ENCODE measurements around the gene ZNF586. TPM values are rescaled to one million over a fixed set of nuclear protein-coding genes. Genes with fewer than 3 reads are reported as not detected.
A peak's percentile ranks its signal among the peaks of the same experiment; 100 is the strongest.
"Not testable (repeated sequence)": the region's sequence is repeated elsewhere in the genome, so short reads cannot be mapped to it uniquely, and the experiment has no call there.

Gene ZNF586
- total and polyA plus RNA-seq, 2 donors from 2014 or later: 6.3 to 18.7 TPM

DNA sequence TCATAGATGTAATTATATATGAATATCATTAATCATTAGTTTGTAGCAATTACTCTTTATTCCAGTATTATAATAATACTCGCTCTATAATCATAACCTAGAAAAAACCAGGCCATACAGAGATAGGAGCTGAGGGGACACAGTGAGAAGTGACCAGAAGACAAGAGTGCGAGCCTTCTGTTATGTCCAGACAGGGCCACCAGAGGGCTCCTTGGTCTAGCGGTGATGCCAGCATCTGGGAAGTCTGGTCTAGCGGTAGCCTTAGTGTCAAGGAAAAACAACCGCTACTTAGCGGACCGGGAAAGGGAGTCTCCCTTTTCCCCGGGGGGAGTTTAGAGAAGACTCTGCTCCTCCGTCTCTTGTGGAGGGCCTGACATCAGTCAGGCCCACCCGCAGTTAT lies 31.2 kb upstream of the ZNF586 start:
- H3K9me3 ChIP-seq (ENCODE audit: control insufficient read depth in 2 of 3, insufficient read depth in 1 of 3, low read length in 3 of 3); intact Hi-C loops (cut with DNase I): not testable (repeated sequence)
- peak in 3 of 5 donors; percentile 47 to 66 (median 59) for DNase-seq

DNA sequence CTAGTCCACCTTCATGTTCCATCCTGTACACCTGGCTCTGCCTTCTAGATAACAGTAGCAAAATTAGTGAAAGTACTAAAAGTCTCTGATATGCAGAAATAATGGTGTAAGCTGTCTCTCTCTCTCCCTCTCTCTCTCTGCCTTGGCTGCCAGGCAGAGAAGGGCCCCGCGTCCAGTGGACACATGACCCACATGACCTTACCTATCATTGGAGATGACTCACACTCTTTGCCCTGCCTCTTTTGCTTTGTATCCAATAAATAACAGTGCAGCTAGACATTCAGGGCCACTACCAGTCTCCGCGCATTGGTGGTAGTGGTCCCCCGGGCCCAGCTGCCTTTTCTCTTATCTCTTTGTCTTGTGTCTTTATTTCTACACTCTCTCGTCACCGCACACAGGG lies 30.7 kb upstream of the ZNF586 start:
- H3K36me3 ChIP-seq (ENCODE audit: control insufficient read depth in 2 of 3, insufficient read depth in 3 of 3, low read length in 3 of 3); H3K27ac ChIP-seq (ENCODE audit: low read depth in 2 of 2, low read length in 2 of 2); H3K9ac ChIP-seq (ENCODE audit: low read length in 3 of 3); H3K4me3 ChIP-seq (ENCODE audit: low read length in 3 of 3); H3K9me3 ChIP-seq (ENCODE audit: control insufficient read depth in 2 of 3, insufficient read depth in 1 of 3, low read length in 3 of 3); H3K27me3 ChIP-seq (ENCODE audit: control insufficient read depth, insufficient read depth, low read length); H3K4me1 ChIP-seq (ENCODE audit: control insufficient read depth in 2 of 3, insufficient read depth in 2 of 3, low read depth in 1 of 3, low read length in 3 of 3); FAIRE-seq; DNase-seq; intact Hi-C loops (cut with DNase I): not testable (repeated sequence)

More for the DNA sequence above, 31.2 kb upstream of the ZNF586 start:
- TF ChIP-seq, protein P1, sequence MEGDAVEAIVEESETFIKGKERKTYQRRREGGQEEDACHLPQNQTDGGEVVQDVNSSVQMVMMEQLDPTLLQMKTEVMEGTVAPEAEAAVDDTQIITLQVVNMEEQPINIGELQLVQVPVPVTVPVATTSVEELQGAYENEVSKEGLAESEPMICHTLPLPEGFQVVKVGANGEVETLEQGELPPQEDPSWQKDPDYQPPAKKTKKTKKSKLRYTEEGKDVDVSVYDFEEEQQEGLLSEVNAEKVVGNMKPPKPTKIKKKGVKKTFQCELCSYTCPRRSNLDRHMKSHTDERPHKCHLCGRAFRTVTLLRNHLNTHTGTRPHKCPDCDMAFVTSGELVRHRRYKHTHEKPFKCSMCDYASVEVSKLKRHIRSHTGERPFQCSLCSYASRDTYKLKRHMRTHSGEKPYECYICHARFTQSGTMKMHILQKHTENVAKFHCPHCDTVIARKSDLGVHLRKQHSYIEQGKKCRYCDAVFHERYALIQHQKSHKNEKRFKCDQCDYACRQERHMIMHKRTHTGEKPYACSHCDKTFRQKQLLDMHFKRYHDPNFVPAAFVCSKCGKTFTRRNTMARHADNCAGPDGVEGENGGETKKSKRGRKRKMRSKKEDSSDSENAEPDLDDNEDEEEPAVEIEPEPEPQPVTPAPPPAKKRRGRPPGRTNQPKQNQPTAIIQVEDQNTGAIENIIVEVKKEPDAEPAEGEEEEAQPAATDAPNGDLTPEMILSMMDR (IDR thresholded peaks at IDR 0.05; ENCODE audit: borderline replicate concordance, extremely low read depth, insufficient read depth): peak; percentile 51
- not testable (repeated sequence) for H3K36me3 ChIP-seq (ENCODE audit: control insufficient read depth in 2 of 3, insufficient read depth in 3 of 3, low read length in 3 of 3); H3K27me3 ChIP-seq (ENCODE audit: control insufficient read depth, insufficient read depth, low read length); H3K4me3 ChIP-seq (ENCODE audit: low read length in 3 of 3); H3K9ac ChIP-seq (ENCODE audit: low read length in 3 of 3); H3K4me1 ChIP-seq (ENCODE audit: control insufficient read depth in 2 of 3, insufficient read depth in 2 of 3, low read depth in 1 of 3, low read length in 3 of 3); H3K27ac ChIP-seq (ENCODE audit: low read depth in 2 of 2, low read length in 2 of 2)
- peak; percentile 35 for FAIRE-seq

DNA sequence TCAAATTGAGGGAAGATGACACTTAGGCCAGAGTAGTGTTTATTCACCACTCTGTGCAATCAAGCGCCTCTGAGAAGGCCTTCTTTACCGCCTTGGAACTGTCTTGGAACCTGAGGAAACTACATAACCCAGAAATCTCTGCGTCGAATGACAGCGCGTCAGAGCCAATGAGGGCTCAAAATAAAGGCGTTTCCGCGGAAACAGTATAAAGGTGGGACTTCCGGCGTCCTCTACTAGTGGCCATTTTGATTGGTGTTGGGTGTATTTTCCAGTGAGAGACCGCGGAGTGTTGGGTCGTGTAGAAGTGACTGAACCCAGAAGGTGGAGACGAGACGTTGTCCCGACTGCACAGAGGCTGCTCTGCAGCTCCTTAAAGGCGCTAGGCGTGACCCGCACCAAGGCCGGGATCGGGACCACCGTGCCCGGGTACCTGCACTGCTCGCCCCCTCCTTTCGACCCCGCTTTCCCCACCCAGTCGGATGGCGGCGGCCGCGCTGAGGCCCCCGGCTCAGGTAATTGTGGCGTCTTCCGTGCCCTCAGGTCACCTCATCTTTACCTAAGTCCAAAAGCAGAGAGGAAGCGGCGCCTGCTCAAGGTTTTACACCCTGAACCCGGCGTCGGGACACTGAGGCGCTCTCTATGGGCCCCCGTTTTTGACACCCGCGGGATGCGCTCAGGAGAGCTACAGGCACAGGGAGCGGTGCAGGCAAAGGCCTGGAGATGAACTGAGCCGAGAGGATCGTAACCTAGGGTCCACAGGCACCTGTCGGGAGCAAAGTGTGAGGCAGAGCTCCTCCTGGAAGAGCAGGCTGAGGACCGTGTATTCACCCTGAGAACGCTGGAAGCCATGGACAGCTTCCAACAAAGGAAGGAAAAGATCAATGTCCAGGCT lies 22.6 kb upstream of the ZNF586 start, which contains the start of gene ZNF776:
TSS of gene ZNF776 (plus strand) at position 236 of the 892 bp plus-strand sequence. CDS start at position 480, 244 bp downstream.
- Histone ChIP-seq H3K27me3 (ENCODE audit: control insufficient read depth, insufficient read depth, low read length) (no peaks in the 10 kb centered on the region), H3K27ac (ENCODE audit: low read depth in 2 of 2, low read length in 2 of 2) (peak within 1 kb of the TSS; percentile 51 to 68), H3K4me1 (ENCODE audit: control insufficient read depth in 2 of 3, insufficient read depth in 2 of 3, low read depth in 1 of 3, low read length in 3 of 3) (peaks cover 0 to 10% (median 0%) of the 10 kb centered on the region in 3 donors), H3K9ac (ENCODE audit: low read length in 3 of 3) (peak within 1 kb of the TSS; percentile 77 to 90 (median 89)), H3K4me3 (ENCODE audit: low read length in 3 of 3) (peak within 1 kb of the TSS; percentile 90 to 97 (median 94)), H3K36me3 (ENCODE audit: control insufficient read depth in 2 of 3, insufficient read depth in 3 of 3, low read length in 3 of 3) (peaks cover 15 to 24% (median 16%) of the 10 kb centered on the region in 3 donors), H3K9me3 (ENCODE audit: control insufficient read depth in 2 of 3, insufficient read depth in 1 of 3, low read length in 3 of 3) (peaks cover 0 to 17% (median 15%) of the 10 kb centered on the region in 3 donors)
- TF ChIP-seq, protein P1 (IDR thresholded peaks at IDR 0.05; ENCODE audit: borderline replicate concordance, extremely low read depth, insufficient read depth): no peak
- intact Hi-C loops (cut with DNase I): no loop called here
- DNase-seq (peak; percentile 81 to 98 (median 90)), FAIRE-seq (peak; percentile 93)

DNA sequence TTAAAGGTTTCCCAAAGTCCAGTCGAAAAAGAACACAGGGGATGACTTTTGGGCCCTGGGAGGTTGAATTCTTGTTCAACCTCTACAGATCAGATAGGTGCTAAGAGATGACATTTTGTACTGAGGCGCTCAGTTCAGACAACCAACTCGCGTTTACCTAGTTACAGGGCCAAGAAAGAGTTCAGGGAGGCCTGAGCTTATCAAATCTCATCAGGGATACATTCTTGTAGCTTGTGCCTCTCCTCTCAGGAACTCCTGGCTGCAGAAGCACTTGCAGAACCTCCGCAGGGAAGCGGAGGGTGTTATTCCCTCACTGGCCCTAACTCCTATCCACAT lies 22.0 kb upstream of the ZNF586 start:
- FAIRE-seq (no peak), DNase-seq (no peak)
- Histone ChIP-seq H3K9ac (ENCODE audit: low read length in 3 of 3) (peak overlapping the region; percentile 77 to 90 (median 89)), H3K27ac (ENCODE audit: low read depth in 2 of 2, low read length in 2 of 2) (no peak overlapping the region), H3K9me3 (ENCODE audit: control insufficient read depth in 2 of 3, insufficient read depth in 1 of 3, low read length in 3 of 3) (peaks cover 0 to 21% (median 15%) of the 10 kb centered on the region in 3 donors), H3K27me3 (ENCODE audit: control insufficient read depth, insufficient read depth, low read length) (no peaks in the 10 kb centered on the region), H3K4me3 (ENCODE audit: low read length in 3 of 3) (peak overlapping the region; percentile 90 to 97 (median 94)), H3K36me3 (ENCODE audit: control insufficient read depth in 2 of 3, insufficient read depth in 3 of 3, low read length in 3 of 3) (peaks cover 19 to 29% (median 20%) of the 10 kb centered on the region in 3 donors), H3K4me1 (ENCODE audit: control insufficient read depth in 2 of 3, insufficient read depth in 2 of 3, low read depth in 1 of 3, low read length in 3 of 3) (peaks cover 0 to 10% (median 0%) of the 10 kb centered on the region in 3 donors)
- intact Hi-C loops (cut with DNase I): no loop called here
- TF ChIP-seq, protein P1 (IDR thresholded peaks at IDR 0.05; ENCODE audit: borderline replicate concordance, extremely low read depth, insufficient read depth): no peak

Measured in kidney (tissue), 14 donors.